ENCODE results near the gene BET1L.

BET1L gene, protein sequence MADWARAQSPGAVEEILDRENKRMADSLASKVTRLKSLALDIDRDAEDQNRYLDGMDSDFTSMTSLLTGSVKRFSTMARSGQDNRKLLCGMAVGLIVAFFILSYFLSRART
- 40.8 to 57.1 (median 41.3) reads per million in 3 donors for total RNA-seq

DNA sequence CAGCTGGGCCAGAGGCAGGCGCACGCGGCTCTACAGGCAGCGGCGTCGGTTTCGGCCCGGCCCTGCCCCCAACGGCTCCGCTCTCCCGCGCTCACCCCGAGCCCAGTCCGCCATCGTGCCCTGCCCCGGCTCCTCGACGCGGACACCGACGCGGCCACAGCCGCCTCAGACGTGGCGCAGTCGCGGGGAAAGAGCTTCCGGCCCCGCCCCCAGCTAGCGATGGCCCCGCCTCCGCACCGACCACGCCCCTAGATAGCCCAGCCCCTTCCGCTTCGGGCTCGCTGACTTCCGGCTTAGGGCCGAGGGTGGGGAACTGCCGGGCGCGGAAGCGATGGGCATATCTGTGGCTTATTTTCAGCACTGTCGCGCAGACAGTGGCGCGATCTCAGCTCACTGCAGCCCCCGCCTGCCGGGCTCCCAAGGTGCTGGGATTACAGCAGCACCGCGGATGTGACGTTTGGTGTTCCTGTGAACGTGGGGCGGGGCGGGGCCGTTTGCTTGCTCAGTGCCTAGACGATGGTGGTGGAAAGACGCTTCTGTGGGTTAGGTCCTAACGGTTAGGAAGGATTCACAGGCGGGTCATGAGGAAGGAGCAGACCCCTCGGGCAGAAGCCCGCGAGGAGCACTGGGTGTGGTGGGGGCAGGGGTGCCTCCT, at the start of gene BET1L, which contains the start of gene RIC8A:
TSS of gene BET1L (minus strand) at position 192 of the 655 bp plus-strand sequence. CDS start at position 114, 78 bp downstream.
TSS of gene RIC8A (plus strand) at position 501 of the 655 bp plus-strand sequence. CDS start 1,147 bp downstream, outside the sequence.
- H3K9me3 ChIP-seq (ENCODE audit: control insufficient read depth, low read length): no peaks in the 10 kb centered on the region
- H3K27ac ChIP-seq (ENCODE audit: insufficient read depth, low read length, poor library complexity, severe bottlenecking): peak within 1 kb of the TSS; percentile 95
- peak; percentile 97 for DNase-seq
- H3K27me3 ChIP-seq (replicated peaks; ENCODE audit: control insufficient read depth, insufficient read depth, low read length, poor library complexity, severe bottlenecking): no peaks in the 10 kb centered on the region
- peaks cover 55% of the 10 kb centered on the region for H3K36me3 ChIP-seq (ENCODE audit: control insufficient read depth, insufficient read depth, low read length)
- H3K4me1 ChIP-seq (ENCODE audit: control insufficient read depth, insufficient read depth, low read length, poor library complexity, severe bottlenecking): peaks cover 37% of the 10 kb centered on the region
- H3K4me3 ChIP-seq (ENCODE audit: insufficient read depth, low read depth, low read length, poor library complexity, severe bottlenecking): peak within 1 kb of the TSS; percentile 87

DNA sequence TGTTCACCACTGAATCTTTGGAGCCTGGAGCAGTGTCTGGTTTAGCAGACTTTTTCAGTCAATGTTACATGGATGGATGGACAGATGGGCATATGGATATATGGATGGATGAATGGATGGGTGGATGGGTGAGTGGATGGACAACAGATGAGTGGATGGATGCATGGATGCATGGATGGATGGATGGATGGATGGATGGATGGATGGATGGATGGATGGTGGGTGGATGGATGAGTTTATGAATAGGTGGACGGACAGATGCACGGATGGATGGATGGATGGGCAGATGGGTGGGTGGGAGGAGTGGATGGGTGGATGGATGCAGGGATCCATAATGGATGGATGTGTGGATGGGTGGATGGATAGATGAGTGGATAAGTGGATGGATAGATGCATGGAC, 48.6 kb upstream of the BET1L start:
- no peak overlapping the region for H3K4me3 ChIP-seq (ENCODE audit: insufficient read depth, low read depth, low read length, poor library complexity, severe bottlenecking)
- peaks cover 24% of the 10 kb centered on the region for H3K36me3 ChIP-seq (ENCODE audit: control insufficient read depth, insufficient read depth, low read length)
- H3K27me3 ChIP-seq (replicated peaks; ENCODE audit: control insufficient read depth, insufficient read depth, low read length, poor library complexity, severe bottlenecking): no peaks in the 10 kb centered on the region
- H3K27ac ChIP-seq (ENCODE audit: insufficient read depth, low read length, poor library complexity, severe bottlenecking): no peak overlapping the region
- DNase-seq: no peak
- no peaks in the 10 kb centered on the region for H3K9me3 ChIP-seq (ENCODE audit: control insufficient read depth, low read length)
- H3K4me1 ChIP-seq (ENCODE audit: control insufficient read depth, insufficient read depth, low read length, poor library complexity, severe bottlenecking): no peaks in the 10 kb centered on the region

DNA sequence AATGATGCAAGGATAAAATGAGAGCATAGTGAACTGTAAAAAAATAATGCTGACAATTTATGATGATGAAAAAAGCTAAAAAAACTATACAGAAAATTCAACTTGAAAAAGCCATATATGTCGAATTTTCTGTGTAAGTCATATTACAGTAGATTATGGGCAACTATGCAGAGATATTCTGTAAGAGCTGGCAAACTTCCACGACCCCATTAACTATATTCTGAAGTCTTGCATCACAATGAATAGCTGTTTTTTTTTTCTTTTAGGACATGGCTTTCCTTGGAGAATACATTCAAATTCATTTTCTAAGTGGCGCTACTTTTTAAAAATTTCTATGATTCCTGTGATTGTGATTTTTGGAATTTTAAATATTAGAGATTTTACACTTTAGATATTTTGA, 48.0 kb upstream of the BET1L start:
- Histone ChIP-seq H3K4me3 (ENCODE audit: insufficient read depth, low read depth, low read length, poor library complexity, severe bottlenecking) (no peak overlapping the region), H3K27me3 (replicated peaks; ENCODE audit: control insufficient read depth, insufficient read depth, low read length, poor library complexity, severe bottlenecking) (no peaks in the 10 kb centered on the region), H3K27ac (ENCODE audit: insufficient read depth, low read length, poor library complexity, severe bottlenecking) (no peak overlapping the region), H3K36me3 (ENCODE audit: control insufficient read depth, insufficient read depth, low read length) (peaks cover 29% of the 10 kb centered on the region), H3K4me1 (ENCODE audit: control insufficient read depth, insufficient read depth, low read length, poor library complexity, severe bottlenecking) (no peaks in the 10 kb centered on the region), H3K9me3 (ENCODE audit: control insufficient read depth, low read length) (no peaks in the 10 kb centered on the region)
- no peak for DNase-seq

DNA sequence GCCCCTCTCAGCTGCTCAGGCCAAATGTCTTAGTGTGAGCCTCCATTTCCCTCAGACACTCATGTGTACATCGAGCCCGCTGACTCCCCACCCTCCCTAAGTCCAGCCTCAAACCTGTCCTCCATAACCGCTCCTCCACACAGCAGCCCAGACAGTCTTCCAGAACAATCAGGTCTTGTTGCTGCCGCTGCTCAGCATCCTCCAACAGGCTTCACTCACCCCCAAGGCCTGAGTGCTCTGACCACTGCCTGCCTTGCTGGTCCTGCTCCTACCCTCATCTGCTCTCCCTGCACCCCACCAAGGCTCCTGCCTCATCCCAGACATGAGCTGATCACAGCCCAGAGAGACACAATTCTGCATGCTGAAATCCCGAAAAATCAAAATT, 46.7 kb upstream of the BET1L start:
- H3K27ac ChIP-seq (ENCODE audit: insufficient read depth, low read length, poor library complexity, severe bottlenecking): no peak overlapping the region
- no peaks in the 10 kb centered on the region for H3K27me3 ChIP-seq (replicated peaks; ENCODE audit: control insufficient read depth, insufficient read depth, low read length, poor library complexity, severe bottlenecking)
- peaks cover 39% of the 10 kb centered on the region for H3K36me3 ChIP-seq (ENCODE audit: control insufficient read depth, insufficient read depth, low read length)
- no peak for DNase-seq
- no peaks in the 10 kb centered on the region for H3K4me1 ChIP-seq (ENCODE audit: control insufficient read depth, insufficient read depth, low read length, poor library complexity, severe bottlenecking)
- H3K4me3 ChIP-seq (ENCODE audit: insufficient read depth, low read depth, low read length, poor library complexity, severe bottlenecking): no peak overlapping the region
- H3K9me3 ChIP-seq (ENCODE audit: control insufficient read depth, low read length): no peaks in the 10 kb centered on the region

DNA sequence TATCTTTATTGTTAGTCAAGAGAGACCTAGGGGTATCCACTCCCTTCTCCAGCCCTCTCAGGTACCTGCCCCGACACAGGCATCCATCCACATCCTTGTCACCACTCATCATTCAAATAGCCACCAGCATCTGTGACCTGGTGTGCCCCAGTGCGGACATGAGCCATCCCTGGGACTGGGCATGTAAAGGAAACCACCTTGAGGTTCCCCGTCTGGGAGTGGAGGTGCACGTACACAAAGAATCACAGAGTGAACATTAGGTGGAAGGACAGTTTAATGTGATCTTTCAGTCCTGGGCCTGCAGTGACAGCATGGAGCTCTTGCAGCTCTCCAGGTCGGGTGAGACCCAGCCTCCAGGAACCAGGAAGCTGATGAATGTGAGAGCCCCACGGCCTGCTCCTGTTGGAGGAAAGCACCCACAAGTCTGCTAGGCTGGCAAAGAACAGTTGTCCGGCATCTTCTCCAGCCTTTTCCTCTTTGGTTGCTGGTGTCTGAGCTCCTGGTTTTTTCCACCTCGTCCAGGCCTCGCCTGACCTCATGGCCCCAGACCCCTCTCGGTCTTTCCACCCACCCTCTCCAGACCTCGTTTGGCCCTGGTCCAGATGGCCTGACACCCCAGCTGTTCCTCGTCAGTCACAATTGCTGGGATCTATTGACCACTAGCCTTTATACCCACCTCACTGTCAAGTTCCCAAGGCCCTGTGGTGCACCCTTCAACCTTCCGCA, 46.1 kb upstream of the BET1L start:
- DNase-seq: no peak
- Histone ChIP-seq H3K9me3 (ENCODE audit: control insufficient read depth, low read length) (no peaks in the 10 kb centered on the region), H3K36me3 (ENCODE audit: control insufficient read depth, insufficient read depth, low read length) (peaks cover 44% of the 10 kb centered on the region), H3K4me1 (ENCODE audit: control insufficient read depth, insufficient read depth, low read length, poor library complexity, severe bottlenecking) (no peaks in the 10 kb centered on the region), H3K27me3 (replicated peaks; ENCODE audit: control insufficient read depth, insufficient read depth, low read length, poor library complexity, severe bottlenecking) (no peaks in the 10 kb centered on the region), H3K27ac (ENCODE audit: insufficient read depth, low read length, poor library complexity, severe bottlenecking) (no peak overlapping the region), H3K4me3 (ENCODE audit: insufficient read depth, low read depth, low read length, poor library complexity, severe bottlenecking) (no peak overlapping the region)

DNA sequence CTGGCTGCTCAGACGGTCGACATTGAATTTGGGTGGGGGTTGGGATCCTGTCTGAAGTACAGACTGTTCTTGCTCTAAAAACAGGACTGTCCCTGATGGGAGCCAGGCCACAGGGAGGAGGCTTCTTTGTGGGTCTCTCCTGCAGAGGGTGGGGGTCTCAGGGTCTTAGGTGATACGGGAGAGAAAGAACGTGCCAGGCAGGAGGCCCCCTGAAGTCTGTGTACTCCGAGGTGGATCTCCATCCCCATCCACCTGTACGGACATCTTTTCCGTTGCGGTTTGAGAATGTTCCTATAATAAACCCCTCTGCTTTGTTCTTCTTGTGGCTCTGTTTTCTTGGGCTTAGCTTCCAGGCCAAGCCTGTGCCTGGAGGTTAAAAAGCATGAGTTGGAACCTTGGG, 45.5 kb upstream of the BET1L start:
- H3K4me1 ChIP-seq (ENCODE audit: control insufficient read depth, insufficient read depth, low read length, poor library complexity, severe bottlenecking): no peaks in the 10 kb centered on the region
- H3K9me3 ChIP-seq (ENCODE audit: control insufficient read depth, low read length): no peaks in the 10 kb centered on the region
- H3K27me3 ChIP-seq (replicated peaks; ENCODE audit: control insufficient read depth, insufficient read depth, low read length, poor library complexity, severe bottlenecking): no peaks in the 10 kb centered on the region
- DNase-seq: no peak
- no peak overlapping the region for H3K4me3 ChIP-seq (ENCODE audit: insufficient read depth, low read depth, low read length, poor library complexity, severe bottlenecking)
- H3K36me3 ChIP-seq (ENCODE audit: control insufficient read depth, insufficient read depth, low read length): peaks cover 50% of the 10 kb centered on the region
- H3K27ac ChIP-seq (ENCODE audit: insufficient read depth, low read length, poor library complexity, severe bottlenecking): no peak overlapping the region

DNA sequence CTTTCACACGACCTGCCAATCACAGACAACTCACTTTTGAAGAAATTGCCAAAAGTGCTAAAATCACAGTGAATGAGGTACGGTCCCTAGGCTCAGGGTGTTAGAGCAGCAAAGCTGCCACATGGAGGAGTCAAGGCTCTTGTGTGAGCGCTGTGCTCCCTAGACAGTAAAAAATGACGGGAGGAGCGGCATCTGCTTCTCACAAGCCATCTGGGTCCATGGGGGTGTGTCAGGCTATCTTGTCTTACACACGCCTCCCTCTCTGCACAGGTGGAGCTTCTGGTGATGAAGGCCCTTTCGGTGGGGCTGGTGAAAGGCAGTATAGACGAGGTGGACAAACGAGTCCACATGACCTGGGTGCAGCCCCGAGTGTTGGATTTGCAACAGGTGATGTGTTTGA, 44.4 kb upstream of the BET1L start:
- H3K27me3 ChIP-seq (replicated peaks; ENCODE audit: control insufficient read depth, insufficient read depth, low read length, poor library complexity, severe bottlenecking): no peaks in the 10 kb centered on the region
- no peak overlapping the region for H3K4me3 ChIP-seq (ENCODE audit: insufficient read depth, low read depth, low read length, poor library complexity, severe bottlenecking)
- no peaks in the 10 kb centered on the region for H3K4me1 ChIP-seq (ENCODE audit: control insufficient read depth, insufficient read depth, low read length, poor library complexity, severe bottlenecking)
- DNase-seq: no peak
- H3K36me3 ChIP-seq (ENCODE audit: control insufficient read depth, insufficient read depth, low read length): peaks cover 61% of the 10 kb centered on the region
- H3K9me3 ChIP-seq (ENCODE audit: control insufficient read depth, low read length): no peaks in the 10 kb centered on the region
- no peak overlapping the region for H3K27ac ChIP-seq (ENCODE audit: insufficient read depth, low read length, poor library complexity, severe bottlenecking)

DNA sequence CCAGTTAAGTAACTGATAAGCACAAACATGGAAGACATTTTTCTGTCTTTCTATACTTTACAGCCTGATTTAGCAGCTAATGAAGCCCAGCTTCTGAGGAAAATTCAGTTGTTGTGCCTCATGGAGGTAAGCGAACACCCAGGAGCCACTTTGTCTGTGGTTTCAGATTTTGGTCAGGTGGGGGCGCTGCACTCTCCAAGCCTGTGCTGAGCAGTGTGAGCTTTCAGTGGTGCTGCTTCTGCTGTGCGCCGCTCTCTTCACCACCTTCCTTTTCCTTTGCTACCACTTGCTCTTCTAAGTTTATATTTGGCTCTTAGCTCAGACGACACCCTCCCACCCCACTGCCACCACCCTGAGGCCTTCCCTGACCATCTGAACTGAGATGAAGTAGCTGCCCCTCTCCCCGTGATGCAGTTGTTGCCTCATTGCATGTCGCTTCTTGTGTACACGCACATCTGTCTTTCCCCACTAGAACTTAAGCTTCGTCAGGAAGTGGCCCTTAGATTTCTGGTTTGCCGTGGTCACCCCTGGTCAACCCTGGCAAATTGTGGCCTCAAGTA, 43.6 kb upstream of the BET1L start:
- Histone ChIP-seq H3K4me3 (ENCODE audit: insufficient read depth, low read depth, low read length, poor library complexity, severe bottlenecking) (no peak overlapping the region), H3K9me3 (ENCODE audit: control insufficient read depth, low read length) (no peaks in the 10 kb centered on the region), H3K27me3 (replicated peaks; ENCODE audit: control insufficient read depth, insufficient read depth, low read length, poor library complexity, severe bottlenecking) (no peaks in the 10 kb centered on the region), H3K4me1 (ENCODE audit: control insufficient read depth, insufficient read depth, low read length, poor library complexity, severe bottlenecking) (no peaks in the 10 kb centered on the region), H3K36me3 (ENCODE audit: control insufficient read depth, insufficient read depth, low read length) (peaks cover 67% of the 10 kb centered on the region), H3K27ac (ENCODE audit: insufficient read depth, low read length, poor library complexity, severe bottlenecking) (no peak overlapping the region)
- DNase-seq: peak; percentile 57 to 70 (median 67)

DNA sequence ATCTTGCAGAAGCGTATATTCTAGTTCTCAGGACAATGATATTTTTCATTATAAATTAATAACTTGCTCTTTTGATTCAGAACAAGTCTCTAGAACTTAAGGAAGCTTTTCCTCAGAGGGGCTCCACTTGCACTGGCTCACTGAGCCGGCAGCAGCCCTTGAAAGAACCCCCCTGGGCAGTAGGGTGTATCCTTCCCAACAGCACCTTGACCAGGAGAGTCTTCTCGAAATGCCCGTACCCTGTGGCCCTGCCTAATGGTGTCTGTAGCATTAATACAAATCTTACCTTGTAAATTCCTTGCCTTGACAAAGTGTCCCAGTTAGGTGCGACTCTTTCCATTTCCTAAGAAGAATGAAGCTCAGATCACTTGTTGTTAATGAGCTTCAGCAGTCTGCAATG, 43.1 kb upstream of the BET1L start:
- Histone ChIP-seq H3K27me3 (replicated peaks; ENCODE audit: control insufficient read depth, insufficient read depth, low read length, poor library complexity, severe bottlenecking) (no peaks in the 10 kb centered on the region), H3K36me3 (ENCODE audit: control insufficient read depth, insufficient read depth, low read length) (peaks cover 73% of the 10 kb centered on the region), H3K9me3 (ENCODE audit: control insufficient read depth, low read length) (no peaks in the 10 kb centered on the region), H3K4me1 (ENCODE audit: control insufficient read depth, insufficient read depth, low read length, poor library complexity, severe bottlenecking) (no peaks in the 10 kb centered on the region), H3K27ac (ENCODE audit: insufficient read depth, low read length, poor library complexity, severe bottlenecking) (no peak overlapping the region), H3K4me3 (ENCODE audit: insufficient read depth, low read depth, low read length, poor library complexity, severe bottlenecking) (no peak overlapping the region)
- DNase-seq: no peak

DNA sequence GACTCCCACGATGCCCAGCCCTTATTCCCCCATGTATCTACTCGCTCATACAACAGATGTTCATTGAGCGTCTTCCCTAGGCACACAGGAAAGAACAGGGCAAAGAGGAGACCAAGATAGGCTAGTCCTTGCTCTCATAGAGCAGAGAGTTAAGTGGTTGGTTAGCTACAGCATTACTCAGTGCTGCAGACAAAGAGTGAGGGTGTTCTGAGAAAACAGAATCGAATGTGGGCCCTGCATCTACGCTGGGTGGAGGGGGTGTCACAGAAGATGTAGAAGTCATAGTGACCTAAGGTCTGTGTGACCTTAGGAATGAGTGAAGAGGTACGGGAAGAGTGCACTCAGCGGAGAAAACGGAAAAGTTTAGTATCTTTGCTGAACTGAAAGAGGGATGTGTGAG, 41.9 kb upstream of the BET1L start:
- DNase-seq: no peak
- no peaks in the 10 kb centered on the region for H3K4me1 ChIP-seq (ENCODE audit: control insufficient read depth, insufficient read depth, low read length, poor library complexity, severe bottlenecking)
- no peak overlapping the region for H3K27ac ChIP-seq (ENCODE audit: insufficient read depth, low read length, poor library complexity, severe bottlenecking)
- no peak overlapping the region for H3K4me3 ChIP-seq (ENCODE audit: insufficient read depth, low read depth, low read length, poor library complexity, severe bottlenecking)
- peaks cover 85% of the 10 kb centered on the region for H3K36me3 ChIP-seq (ENCODE audit: control insufficient read depth, insufficient read depth, low read length)
- no peaks in the 10 kb centered on the region for H3K9me3 ChIP-seq (ENCODE audit: control insufficient read depth, low read length)
- H3K27me3 ChIP-seq (replicated peaks; ENCODE audit: control insufficient read depth, insufficient read depth, low read length, poor library complexity, severe bottlenecking): no peaks in the 10 kb centered on the region

Data from effector memory CD4-positive, alpha-beta T cell (primary cell).